Measurements from ENCODE around the gene OLFML3.

DNA sequence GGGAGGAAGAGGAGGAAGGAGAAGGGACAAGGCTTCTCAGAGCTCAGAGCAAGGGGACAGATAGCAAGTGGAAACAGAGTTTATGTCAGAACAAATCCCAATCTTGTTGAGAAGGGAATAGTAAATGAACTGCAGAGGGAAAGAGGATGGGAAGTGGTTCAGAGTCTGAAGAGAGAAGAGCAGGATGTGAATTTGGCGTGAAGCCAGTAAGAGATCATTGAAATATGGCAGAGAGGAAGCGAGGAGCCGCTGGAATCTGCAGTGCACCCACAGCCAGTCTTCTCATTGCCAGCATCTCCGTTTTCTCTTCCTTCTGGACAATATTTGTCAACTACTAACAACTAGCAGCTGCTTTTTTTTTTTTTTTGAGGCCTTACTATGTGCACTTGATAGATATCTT, 19.1 kb downstream of the OLFML3 start:
- no peak for TF ChIP-seq CTCF (IDR thresholded peaks at IDR 0.05)
- no peak for TF ChIP-seq EZH2 (IDR thresholded peaks at IDR 0.05)
- TF ChIP-seq EZH2phosphoT487 (IDR thresholded peaks at IDR 0.05), result no peak

All from neural progenitor cell (in vitro differentiated cells).